WTC11 (cell line): ENCODE data around the gene CDC6. TPM values are rescaled to one million over a fixed set of nuclear protein-coding genes. Genes with fewer than 3 reads are reported as not detected.

Experiments
- CBFB ChIP-seq: sonication (generic); formaldehyde crosslinking; IDR thresholded peaks from 2 replicates; pipeline ENCODE4 v1.8.1; 2022; ENCODE audit warnings: mild to moderate bottlenecking, low read depth, missing genetic modification reagents
- CREM ChIP-seq: sonication (generic); formaldehyde crosslinking; IDR thresholded peaks from 2 replicates; pipeline ENCODE4 v1.8.1; 2022; ENCODE audit warnings: mild to moderate bottlenecking, missing genetic modification reagents, moderate library complexity
- ETV6 ChIP-seq: sonication (generic); formaldehyde crosslinking; IDR thresholded peaks from 2 replicates; pipeline ENCODE4 v1.8.1; 2022; ENCODE audit warnings: mild to moderate bottlenecking, missing genetic modification reagents
- FOXJ3 ChIP-seq: sonication (generic); formaldehyde crosslinking; IDR thresholded peaks from 2 replicates; pipeline ENCODE4 v1.9.0; 2021; ENCODE audit warnings: missing genetic modification reagents, mild to moderate bottlenecking, borderline replicate concordance
- FOXP1 ChIP-seq: sonication (generic); formaldehyde crosslinking; IDR thresholded peaks from 2 replicates; pipeline ENCODE4 v1.8.0; 2022; ENCODE audit warnings: missing genetic modification reagents, mild to moderate bottlenecking, moderate library complexity, borderline replicate concordance
- JUN ChIP-seq: sonication (generic); formaldehyde crosslinking; IDR thresholded peaks from 2 replicates; pipeline ENCODE4 v1.8.0; 2023; ENCODE audit warnings: mild to moderate bottlenecking, missing genetic modification reagents
- NFE2L1 ChIP-seq: sonication (generic); formaldehyde crosslinking; IDR thresholded peaks from 2 replicates; pipeline ENCODE4 v1.8.1; 2023; ENCODE audit warnings: missing genetic modification reagents
- SMAD4 ChIP-seq: sonication (generic); formaldehyde crosslinking; IDR thresholded peaks from 2 replicates; pipeline ENCODE4 v1.8.0; 2022; ENCODE audit warnings: mild to moderate bottlenecking, missing genetic modification reagents
- ZBTB21 ChIP-seq: sonication (generic); formaldehyde crosslinking; IDR thresholded peaks from 2 replicates; pipeline ENCODE4 v1.8.1; 2023; ENCODE audit warnings: mild to moderate bottlenecking, missing genetic modification reagents, borderline replicate concordance
- ZNF263 ChIP-seq: sonication (generic); formaldehyde crosslinking; IDR thresholded peaks from 2 replicates; pipeline ENCODE4 v1.8.1; 2022; ENCODE audit warnings: low read depth, mild to moderate bottlenecking, moderate library complexity, missing genetic modification reagents
- total RNA-seq: library from RNA; stranded (reverse); gene quantifications from 3 replicates; pipeline ENCODE4 v1.2.3, GENCODE V29; 2021
- TF ChIP-seq, protein P1 (sequence below): sonication (generic); formaldehyde crosslinking; IDR thresholded peaks from 2 replicates; pipeline ENCODE4 v1.8.1; 2023; ENCODE audit warnings: mild to moderate bottlenecking, missing genetic modification reagents, borderline replicate concordance
- TF ChIP-seq, protein P2 (sequence below): sonication (generic); formaldehyde crosslinking; IDR thresholded peaks from 2 replicates; pipeline ENCODE4 v1.8.1; 2022; ENCODE audit warnings: mild to moderate bottlenecking, missing genetic modification reagents, moderate library complexity, borderline replicate concordance
- TF ChIP-seq, protein P3 (sequence below): sonication (generic); formaldehyde crosslinking; IDR thresholded peaks from 2 replicates; pipeline ENCODE4 v1.8.1; 2022; ENCODE audit warnings: mild to moderate bottlenecking, moderate library complexity, missing genetic modification reagents
- TF ChIP-seq, protein P4 (sequence below): sonication (generic); formaldehyde crosslinking; conservative IDR thresholded peaks from 2 replicates; pipeline ENCODE4 v1.8.1; 2023; ENCODE audit warnings: mild to moderate bottlenecking, low read depth, missing genetic modification reagents, moderate library complexity
- TF ChIP-seq, protein P5 (sequence below): sonication (generic); formaldehyde crosslinking; IDR thresholded peaks from 2 replicates; pipeline ENCODE4 v1.8.0; 2022; ENCODE audit warnings: missing genetic modification reagents
- TF ChIP-seq, protein P6 (sequence below): fragments of 250-450 bp; sonication (Bioruptor Pico); IDR thresholded peaks from 2 replicates; pipeline ENCODE4 v2.1.2; 2022; ENCODE audit warnings: mild to moderate bottlenecking, moderate library complexity

CDC6 gene
- total RNA-seq, 1 experiment from 2014 or later, result 125 TPM

DNA sequence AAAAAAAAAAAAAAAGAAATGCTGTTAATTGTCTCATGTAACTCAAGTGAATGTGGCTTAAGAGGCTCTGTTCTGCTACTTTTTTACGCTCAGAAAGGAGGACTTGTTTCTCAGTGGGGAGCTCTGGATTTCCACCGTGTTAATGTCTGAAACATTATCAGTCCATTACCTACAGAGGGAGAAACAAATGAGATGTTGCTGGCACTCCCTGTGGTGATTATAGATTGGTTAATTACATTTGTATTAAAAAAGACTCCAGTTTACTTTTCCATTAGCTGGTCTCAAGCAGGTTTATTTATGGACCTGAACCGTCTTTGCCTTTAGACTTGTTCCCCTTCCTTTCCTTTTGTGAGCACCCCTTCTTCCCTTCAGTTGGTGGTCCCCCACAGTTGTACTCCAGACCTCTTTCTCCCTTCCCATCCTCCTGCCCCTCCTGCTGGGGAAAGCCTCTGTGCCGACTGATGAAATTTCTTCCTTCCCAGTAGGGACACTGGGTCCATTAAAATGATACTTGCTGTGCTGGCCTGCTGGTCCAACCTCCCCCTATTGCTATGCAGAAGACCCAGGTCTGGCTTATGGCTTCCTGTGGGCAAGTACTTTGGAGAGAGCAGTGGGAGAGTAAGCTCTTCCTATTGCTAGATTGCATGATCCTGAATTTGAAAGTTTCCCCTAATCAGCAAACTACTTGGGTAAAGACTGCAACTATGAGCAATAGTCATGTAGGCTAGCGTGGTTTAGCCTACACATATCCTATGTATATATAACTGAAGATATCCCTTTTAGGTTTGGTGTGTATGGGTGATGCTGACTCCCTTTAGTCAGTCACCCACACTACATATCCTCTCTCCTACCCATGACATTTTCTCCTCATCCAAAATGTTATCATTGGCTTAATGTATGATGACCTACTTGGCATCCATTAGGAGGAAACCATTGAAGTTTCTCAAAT lies 8.1 kb downstream of the CDC6 start (continued):
- TF ChIP-seq CBFB (CRISPR knock-in tag) (0 out of 2 replicates have a peak, but pooled peaks have one; percentile 76), FOXP1 (CRISPR knock-in tag) (no peak), JUN (CRISPR knock-in tag) (no peak), CREM (CRISPR knock-in tag) (peak; percentile 76; the same call in 1 of the 2 replicates), ZNF263 (CRISPR knock-in tag) (no peak), SMAD4 (CRISPR knock-in tag) (no peak), FOXJ3 (CRISPR knock-in tag) (peak; percentile 46; the same call in 1 of the 2 replicates), ETV6 (peak; percentile 75), NFE2L1 (CRISPR knock-in tag) (peak; percentile 69; the same call in 1 of the 2 replicates), ZBTB21 (CRISPR knock-in tag) (no peak)
- TF ChIP-seq, protein P1, sequence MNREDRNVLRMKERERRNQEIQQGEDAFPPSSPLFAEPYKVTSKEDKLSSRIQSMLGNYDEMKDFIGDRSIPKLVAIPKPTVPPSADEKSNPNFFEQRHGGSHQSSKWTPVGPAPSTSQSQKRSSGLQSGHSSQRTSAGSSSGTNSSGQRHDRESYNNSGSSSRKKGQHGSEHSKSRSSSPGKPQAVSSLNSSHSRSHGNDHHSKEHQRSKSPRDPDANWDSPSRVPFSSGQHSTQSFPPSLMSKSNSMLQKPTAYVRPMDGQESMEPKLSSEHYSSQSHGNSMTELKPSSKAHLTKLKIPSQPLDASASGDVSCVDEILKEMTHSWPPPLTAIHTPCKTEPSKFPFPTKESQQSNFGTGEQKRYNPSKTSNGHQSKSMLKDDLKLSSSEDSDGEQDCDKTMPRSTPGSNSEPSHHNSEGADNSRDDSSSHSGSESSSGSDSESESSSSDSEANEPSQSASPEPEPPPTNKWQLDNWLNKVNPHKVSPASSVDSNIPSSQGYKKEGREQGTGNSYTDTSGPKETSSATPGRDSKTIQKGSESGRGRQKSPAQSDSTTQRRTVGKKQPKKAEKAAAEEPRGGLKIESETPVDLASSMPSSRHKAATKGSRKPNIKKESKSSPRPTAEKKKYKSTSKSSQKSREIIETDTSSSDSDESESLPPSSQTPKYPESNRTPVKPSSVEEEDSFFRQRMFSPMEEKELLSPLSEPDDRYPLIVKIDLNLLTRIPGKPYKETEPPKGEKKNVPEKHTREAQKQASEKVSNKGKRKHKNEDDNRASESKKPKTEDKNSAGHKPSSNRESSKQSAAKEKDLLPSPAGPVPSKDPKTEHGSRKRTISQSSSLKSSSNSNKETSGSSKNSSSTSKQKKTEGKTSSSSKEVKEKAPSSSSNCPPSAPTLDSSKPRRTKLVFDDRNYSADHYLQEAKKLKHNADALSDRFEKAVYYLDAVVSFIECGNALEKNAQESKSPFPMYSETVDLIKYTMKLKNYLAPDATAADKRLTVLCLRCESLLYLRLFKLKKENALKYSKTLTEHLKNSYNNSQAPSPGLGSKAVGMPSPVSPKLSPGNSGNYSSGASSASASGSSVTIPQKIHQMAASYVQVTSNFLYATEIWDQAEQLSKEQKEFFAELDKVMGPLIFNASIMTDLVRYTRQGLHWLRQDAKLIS (CRISPR knock-in tag), result peak; percentile 42; the same call in 1 of the 2 replicates
- TF ChIP-seq, protein P2, sequence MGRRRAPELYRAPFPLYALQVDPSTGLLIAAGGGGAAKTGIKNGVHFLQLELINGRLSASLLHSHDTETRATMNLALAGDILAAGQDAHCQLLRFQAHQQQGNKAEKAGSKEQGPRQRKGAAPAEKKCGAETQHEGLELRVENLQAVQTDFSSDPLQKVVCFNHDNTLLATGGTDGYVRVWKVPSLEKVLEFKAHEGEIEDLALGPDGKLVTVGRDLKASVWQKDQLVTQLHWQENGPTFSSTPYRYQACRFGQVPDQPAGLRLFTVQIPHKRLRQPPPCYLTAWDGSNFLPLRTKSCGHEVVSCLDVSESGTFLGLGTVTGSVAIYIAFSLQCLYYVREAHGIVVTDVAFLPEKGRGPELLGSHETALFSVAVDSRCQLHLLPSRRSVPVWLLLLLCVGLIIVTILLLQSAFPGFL (CRISPR knock-in tag), result no peak
- TF ChIP-seq, protein P3, sequence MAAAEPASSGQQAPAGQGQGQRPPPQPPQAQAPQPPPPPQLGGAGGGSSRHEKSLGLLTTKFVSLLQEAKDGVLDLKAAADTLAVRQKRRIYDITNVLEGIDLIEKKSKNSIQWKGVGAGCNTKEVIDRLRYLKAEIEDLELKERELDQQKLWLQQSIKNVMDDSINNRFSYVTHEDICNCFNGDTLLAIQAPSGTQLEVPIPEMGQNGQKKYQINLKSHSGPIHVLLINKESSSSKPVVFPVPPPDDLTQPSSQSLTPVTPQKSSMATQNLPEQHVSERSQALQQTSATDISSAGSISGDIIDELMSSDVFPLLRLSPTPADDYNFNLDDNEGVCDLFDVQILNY, result no peak
- TF ChIP-seq, protein P4, sequence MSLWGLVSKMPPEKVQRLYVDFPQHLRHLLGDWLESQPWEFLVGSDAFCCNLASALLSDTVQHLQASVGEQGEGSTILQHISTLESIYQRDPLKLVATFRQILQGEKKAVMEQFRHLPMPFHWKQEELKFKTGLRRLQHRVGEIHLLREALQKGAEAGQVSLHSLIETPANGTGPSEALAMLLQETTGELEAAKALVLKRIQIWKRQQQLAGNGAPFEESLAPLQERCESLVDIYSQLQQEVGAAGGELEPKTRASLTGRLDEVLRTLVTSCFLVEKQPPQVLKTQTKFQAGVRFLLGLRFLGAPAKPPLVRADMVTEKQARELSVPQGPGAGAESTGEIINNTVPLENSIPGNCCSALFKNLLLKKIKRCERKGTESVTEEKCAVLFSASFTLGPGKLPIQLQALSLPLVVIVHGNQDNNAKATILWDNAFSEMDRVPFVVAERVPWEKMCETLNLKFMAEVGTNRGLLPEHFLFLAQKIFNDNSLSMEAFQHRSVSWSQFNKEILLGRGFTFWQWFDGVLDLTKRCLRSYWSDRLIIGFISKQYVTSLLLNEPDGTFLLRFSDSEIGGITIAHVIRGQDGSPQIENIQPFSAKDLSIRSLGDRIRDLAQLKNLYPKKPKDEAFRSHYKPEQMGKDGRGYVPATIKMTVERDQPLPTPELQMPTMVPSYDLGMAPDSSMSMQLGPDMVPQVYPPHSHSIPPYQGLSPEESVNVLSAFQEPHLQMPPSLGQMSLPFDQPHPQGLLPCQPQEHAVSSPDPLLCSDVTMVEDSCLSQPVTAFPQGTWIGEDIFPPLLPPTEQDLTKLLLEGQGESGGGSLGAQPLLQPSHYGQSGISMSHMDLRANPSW, result no peak
- TF ChIP-seq, protein P5, sequence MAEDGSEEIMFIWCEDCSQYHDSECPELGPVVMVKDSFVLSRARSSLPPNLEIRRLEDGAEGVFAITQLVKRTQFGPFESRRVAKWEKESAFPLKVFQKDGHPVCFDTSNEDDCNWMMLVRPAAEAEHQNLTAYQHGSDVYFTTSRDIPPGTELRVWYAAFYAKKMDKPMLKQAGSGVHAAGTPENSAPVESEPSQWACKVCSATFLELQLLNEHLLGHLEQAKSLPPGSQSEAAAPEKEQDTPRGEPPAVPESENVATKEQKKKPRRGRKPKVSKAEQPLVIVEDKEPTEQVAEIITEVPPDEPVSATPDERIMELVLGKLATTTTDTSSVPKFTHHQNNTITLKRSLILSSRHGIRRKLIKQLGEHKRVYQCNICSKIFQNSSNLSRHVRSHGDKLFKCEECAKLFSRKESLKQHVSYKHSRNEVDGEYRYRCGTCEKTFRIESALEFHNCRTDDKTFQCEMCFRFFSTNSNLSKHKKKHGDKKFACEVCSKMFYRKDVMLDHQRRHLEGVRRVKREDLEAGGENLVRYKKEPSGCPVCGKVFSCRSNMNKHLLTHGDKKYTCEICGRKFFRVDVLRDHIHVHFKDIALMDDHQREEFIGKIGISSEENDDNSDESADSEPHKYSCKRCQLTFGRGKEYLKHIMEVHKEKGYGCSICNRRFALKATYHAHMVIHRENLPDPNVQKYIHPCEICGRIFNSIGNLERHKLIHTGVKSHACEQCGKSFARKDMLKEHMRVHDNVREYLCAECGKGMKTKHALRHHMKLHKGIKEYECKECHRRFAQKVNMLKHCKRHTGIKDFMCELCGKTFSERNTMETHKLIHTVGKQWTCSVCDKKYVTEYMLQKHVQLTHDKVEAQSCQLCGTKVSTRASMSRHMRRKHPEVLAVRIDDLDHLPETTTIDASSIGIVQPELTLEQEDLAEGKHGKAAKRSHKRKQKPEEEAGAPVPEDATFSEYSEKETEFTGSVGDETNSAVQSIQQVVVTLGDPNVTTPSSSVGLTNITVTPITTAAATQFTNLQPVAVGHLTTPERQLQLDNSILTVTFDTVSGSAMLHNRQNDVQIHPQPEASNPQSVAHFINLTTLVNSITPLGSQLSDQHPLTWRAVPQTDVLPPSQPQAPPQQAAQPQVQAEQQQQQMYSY (CRISPR knock-in tag), result no peak
- TF ChIP-seq, protein P6, sequence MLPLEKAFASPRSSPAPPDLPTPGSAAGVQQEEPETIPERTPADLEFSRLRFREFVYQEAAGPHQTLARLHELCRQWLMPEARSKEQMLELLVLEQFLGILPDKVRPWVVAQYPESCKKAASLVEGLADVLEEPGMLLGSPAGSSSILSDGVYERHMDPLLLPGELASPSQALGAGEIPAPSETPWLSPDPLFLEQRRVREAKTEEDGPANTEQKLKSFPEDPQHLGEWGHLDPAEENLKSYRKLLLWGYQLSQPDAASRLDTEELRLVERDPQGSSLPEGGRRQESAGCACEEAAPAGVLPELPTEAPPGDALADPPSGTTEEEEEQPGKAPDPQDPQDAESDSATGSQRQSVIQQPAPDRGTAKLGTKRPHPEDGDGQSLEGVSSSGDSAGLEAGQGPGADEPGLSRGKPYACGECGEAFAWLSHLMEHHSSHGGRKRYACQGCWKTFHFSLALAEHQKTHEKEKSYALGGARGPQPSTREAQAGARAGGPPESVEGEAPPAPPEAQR (CRISPR knock-in tag), result no peak
